Measurements from ENCODE around the gene HAL.
"Not testable (repeated sequence)": the region's sequence is repeated elsewhere in the genome, so short reads cannot be mapped to it uniquely, and the experiment has no call there.

HAL gene

GRCh38 chr12:95977764-95978305 is 18.3 kb downstream of the HAL start:
- no peak for DNase-seq (ENCODE audit: low read depth in 1 of 2, low spot score in 1 of 2)

GRCh38 chr12:95976416-95976832 is 19.7 kb downstream of the HAL start:
- DNase-seq (ENCODE audit: low read depth in 1 of 2, low spot score in 1 of 2), result no peak

GRCh38 chr12:95975491-95975890 is 20.7 kb downstream of the HAL start:
- no peak for DNase-seq (ENCODE audit: low read depth in 1 of 2, low spot score in 1 of 2)

- no peak for DNase-seq (ENCODE audit: low read depth in 1 of 2, low spot score in 1 of 2)
Measured at GRCh38 chr12:95974358-95974757, 21.8 kb downstream of the HAL start.

- DNase-seq (ENCODE audit: low read depth in 1 of 2, low spot score in 1 of 2), result no peak
Measured at GRCh38 chr12:95972832-95973456, 23.2 kb downstream of the HAL start.

- DNase-seq (ENCODE audit: low read depth in 1 of 2, low spot score in 1 of 2), result no peak
Measured at GRCh38 chr12:95970905-95971304, 25.2 kb downstream of the HAL start.

GRCh38 chr12:95969116-95969515 is 27.0 kb downstream of the HAL start:
- DNase-seq (ENCODE audit: low read depth in 1 of 2, low spot score in 1 of 2), result not testable (repeated sequence)

GRCh38 chr12:95967301-95967700 is 28.8 kb downstream of the HAL start:
- no peak for DNase-seq (ENCODE audit: low read depth in 1 of 2, low spot score in 1 of 2)

- no peak for DNase-seq (ENCODE audit: low read depth in 1 of 2, low spot score in 1 of 2)
Measured at GRCh38 chr12:95966287-95966870, 29.8 kb downstream of the HAL start.

- DNase-seq (ENCODE audit: low read depth in 1 of 2, low spot score in 1 of 2), result no peak
Measured at GRCh38 chr12:95963096-95963495, 33.0 kb downstream of the HAL start.

GRCh38 chr12:95962222-95962621 is 33.9 kb downstream of the HAL start:
- DNase-seq (ENCODE audit: low read depth in 1 of 2, low spot score in 1 of 2), result no peak

GRCh38 chr12:95960241-95960640 is 35.9 kb downstream of the HAL start:
- no peak for DNase-seq (ENCODE audit: low read depth in 1 of 2, low spot score in 1 of 2)

- no peak for DNase-seq (ENCODE audit: low read depth in 1 of 2, low spot score in 1 of 2)
Measured at GRCh38 chr12:95959107-95959506, 37.0 kb downstream of the HAL start.

- no peak for DNase-seq (ENCODE audit: low read depth in 1 of 2, low spot score in 1 of 2)
Measured at GRCh38 chr12:95956557-95957145, 39.5 kb downstream of the HAL start.

GRCh38 chr12:95955549-95956159 is 40.5 kb downstream of the HAL start:
- DNase-seq (ENCODE audit: low read depth in 1 of 2, low spot score in 1 of 2), result no peak

- DNase-seq (ENCODE audit: low read depth in 1 of 2, low spot score in 1 of 2), result no peak
Measured at GRCh38 chr12:95953000-95953399, 43.1 kb downstream of the HAL start.

- no peak for DNase-seq (ENCODE audit: low read depth in 1 of 2, low spot score in 1 of 2)
Measured at GRCh38 chr12:95951515-95951914, 44.6 kb downstream of the HAL start.

GRCh38 chr12:95949477-95950206 is 46.5 kb downstream of the HAL start:
- no peak for DNase-seq (ENCODE audit: low read depth in 1 of 2, low spot score in 1 of 2)

- DNase-seq (ENCODE audit: low read depth in 1 of 2, low spot score in 1 of 2), result no peak
Measured at GRCh38 chr12:95944108-95944704, 51.9 kb downstream of the HAL start.

- peak; percentile 29 to 41 for DNase-seq (ENCODE audit: low read depth in 1 of 2, low spot score in 1 of 2)
Measured at GRCh38 chr12:95943330-95943842, 52.8 kb downstream of the HAL start, which contains the start of gene AMDHD1. Gene AMDHD1 (plus strand): TSS chr12:95943331. CDS start chr12:95943399, 68 bp downstream.
